ENCODE results near the gene ZFC3H1. TPM values are rescaled to one million over a fixed set of nuclear protein-coding genes. Genes with fewer than 3 reads are reported as not detected.

The ZFC3H1 gene
- total and polyA plus RNA-seq, 2 of the 4 experiments (the other 2 are of a cell fraction), result 16.8 to 23.3 TPM

DNA sequence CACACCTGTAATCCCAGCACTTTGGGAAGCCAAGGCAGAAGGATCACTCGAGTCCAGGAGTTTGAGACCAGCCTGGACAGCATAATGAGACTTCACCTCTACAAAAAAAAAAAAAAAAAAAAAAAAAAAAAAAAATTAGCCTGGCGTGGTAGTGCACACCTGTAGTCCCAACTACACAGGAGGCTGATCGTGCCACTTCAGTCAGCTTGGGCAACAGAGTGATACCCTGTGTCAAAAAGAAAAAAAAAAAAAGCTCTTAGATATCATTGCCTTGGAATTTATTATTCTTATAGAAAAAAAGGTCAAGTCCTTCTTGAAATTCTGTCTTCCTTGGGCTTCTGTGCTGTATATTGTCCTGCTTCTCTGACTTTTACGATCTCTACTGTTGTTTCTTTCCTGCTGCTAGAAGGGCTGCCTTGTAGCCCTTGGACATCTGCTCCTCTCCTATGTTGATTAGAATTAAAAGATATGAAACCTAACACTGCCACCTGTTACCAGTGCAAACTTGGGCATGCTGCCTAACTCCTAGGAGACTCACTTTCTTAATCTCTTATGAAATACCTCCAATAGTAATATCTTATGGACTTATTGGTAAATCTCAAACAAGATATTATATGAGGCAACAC is 28.0 kb upstream of the ZFC3H1 start:
- Histone ChIP-seq H3K9ac (ENCODE audit: low read depth, low read length) (no peak overlapping the region), H4K91ac (ENCODE audit: insufficient read depth, low read depth, low read length) (no peak overlapping the region), H3K4me1 (ENCODE audit: control insufficient read depth, insufficient read depth, low read length) (peaks cover 1% of the 10 kb centered on the region; the same call in 1 of the 2 replicates), H2BK5ac (ENCODE audit: low read depth, low read length, poor library complexity, severe bottlenecking) (no peak overlapping the region), H3K18ac (ENCODE audit: low read depth, low read length) (no peak overlapping the region), H3K14ac (replicated peaks; ENCODE audit: low read depth, low read length) (no peak overlapping the region), H3K9me3 (ENCODE audit: control insufficient read depth, insufficient read depth, low read length) (no peaks in the 10 kb centered on the region), H2AFZ (replicated peaks; ENCODE audit: low read length, poor library complexity) (no peak overlapping the region), H4K20me1 (ENCODE audit: insufficient read depth, low read length) (no peaks in the 10 kb centered on the region), H2AK9ac (replicated peaks; ENCODE audit: low read depth, low read length, poor library complexity) (no peak overlapping the region), H3K4ac (ENCODE audit: low read depth, low read length) (no peak overlapping the region), H4K8ac (ENCODE audit: low read depth in 2 of 2, low read length in 2 of 2) (no peak overlapping the region), H3K56ac (ENCODE audit: extremely low read depth, insufficient read depth, low read length) (no peak overlapping the region), H2AK5ac (ENCODE audit: low read depth, low read length) (no peak overlapping the region), H2BK120ac (ENCODE audit: low read depth, low read length) (no peak overlapping the region), H3K4me3 (ENCODE audit: insufficient read depth, low read depth, low read length) (no peak overlapping the region), H3K27ac (ENCODE audit: insufficient read depth, low read length) (no peak overlapping the region), H2BK15ac (ENCODE audit: low read depth, low read length) (no peak overlapping the region), H3K4me2 (ENCODE audit: low read depth, low read length) (no peak overlapping the region), H3K79me1 (ENCODE audit: low read depth in 1 of 2, low read length in 2 of 2) (peaks cover 4 to 18% of the 10 kb centered on the region in 2 experiments; a peak in 3 of 4 replicates), H3K27me3 (ENCODE audit: control insufficient read depth, insufficient read depth, low read length) (no peaks in the 10 kb centered on the region), H3K23ac (ENCODE audit: low read depth, low read length) (no peak overlapping the region), H3K9me1 (ENCODE audit: insufficient read depth, low read length) (no peaks in the 10 kb centered on the region), H4K5ac (ENCODE audit: low read depth, low read length) (no peak overlapping the region), H2BK20ac (ENCODE audit: low read depth, low read length) (no peak overlapping the region), H3K36me3 (ENCODE audit: control insufficient read depth, insufficient read depth, low read length) (no peaks in the 10 kb centered on the region)
- in situ Hi-C loops (cut with MboI; ENCODE audit: low sequenced_read_pairs) (no loop called here), dilution Hi-C loops (cut with HindIII; ENCODE audit: low sequenced_read_pairs, unreplicated experiment) (no loop called here), intact Hi-C loops (cut with micrococcal nuclease) (no loop called here)
- DNase-seq (no peak), ATAC-seq (ENCODE audit: low read depth) (no peak)
- POLR2A ChIA-PET (ENCODE audit: unreplicated experiment), result no interaction called here
- no CpG with 5 or more reads among the region's 4 CpGs for WGBS, 2 experiments (ENCODE audit: extremely low coverage in 2 of 2, insufficient read length in 1 of 2)
- TF ChIP-seq SMC3 (IDR thresholded peaks at IDR 0.05; ENCODE audit: low read depth, low read length) (no peak), RAD21 (IDR thresholded peaks at IDR 0.05; ENCODE audit: low read length) (no peak), NFE2L2 (IDR thresholded peaks at IDR 0.05; ENCODE audit: low read depth, low read length) (no peak), RCOR1 (IDR thresholded peaks at IDR 0.05; ENCODE audit: insufficient replicate concordance, low read length) (no peak), MXI1 (IDR thresholded peaks at IDR 0.05; ENCODE audit: borderline replicate concordance, low read depth, low read length) (no peak)
- TF ChIP-seq, protein P1, sequence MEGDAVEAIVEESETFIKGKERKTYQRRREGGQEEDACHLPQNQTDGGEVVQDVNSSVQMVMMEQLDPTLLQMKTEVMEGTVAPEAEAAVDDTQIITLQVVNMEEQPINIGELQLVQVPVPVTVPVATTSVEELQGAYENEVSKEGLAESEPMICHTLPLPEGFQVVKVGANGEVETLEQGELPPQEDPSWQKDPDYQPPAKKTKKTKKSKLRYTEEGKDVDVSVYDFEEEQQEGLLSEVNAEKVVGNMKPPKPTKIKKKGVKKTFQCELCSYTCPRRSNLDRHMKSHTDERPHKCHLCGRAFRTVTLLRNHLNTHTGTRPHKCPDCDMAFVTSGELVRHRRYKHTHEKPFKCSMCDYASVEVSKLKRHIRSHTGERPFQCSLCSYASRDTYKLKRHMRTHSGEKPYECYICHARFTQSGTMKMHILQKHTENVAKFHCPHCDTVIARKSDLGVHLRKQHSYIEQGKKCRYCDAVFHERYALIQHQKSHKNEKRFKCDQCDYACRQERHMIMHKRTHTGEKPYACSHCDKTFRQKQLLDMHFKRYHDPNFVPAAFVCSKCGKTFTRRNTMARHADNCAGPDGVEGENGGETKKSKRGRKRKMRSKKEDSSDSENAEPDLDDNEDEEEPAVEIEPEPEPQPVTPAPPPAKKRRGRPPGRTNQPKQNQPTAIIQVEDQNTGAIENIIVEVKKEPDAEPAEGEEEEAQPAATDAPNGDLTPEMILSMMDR (conservative IDR thresholded peaks at IDR 0.05; ENCODE audit: low read depth, low read length), result no peak
- CTCF ChIA-PET, result no interaction called here
- no TSS peak for BruUV-seq (replicated peaks)

Measured in IMR-90 (cell line).